PC-3 (cell line): ENCODE data around the gene HMGXB4.

Experiments used
- CTCF ChIP-seq: fragments of 300-600 bp; sonication (generic); conservative IDR thresholded peaks from 2 replicates; pipeline ENCODE4 v1.5.1; 2017; ENCODE audit warnings: antibody characterized with exemption, low read depth, mild to moderate bottlenecking, low read length
- EZH2phosphoT487 ChIP-seq: fragments of 300-600 bp; sonication (generic); IDR thresholded peaks from 2 replicates; pipeline ENCODE4 v1.6.1; 2018; ENCODE audit warnings: mild to moderate bottlenecking, antibody characterized with exemption, low read length, borderline replicate concordance

DNA sequence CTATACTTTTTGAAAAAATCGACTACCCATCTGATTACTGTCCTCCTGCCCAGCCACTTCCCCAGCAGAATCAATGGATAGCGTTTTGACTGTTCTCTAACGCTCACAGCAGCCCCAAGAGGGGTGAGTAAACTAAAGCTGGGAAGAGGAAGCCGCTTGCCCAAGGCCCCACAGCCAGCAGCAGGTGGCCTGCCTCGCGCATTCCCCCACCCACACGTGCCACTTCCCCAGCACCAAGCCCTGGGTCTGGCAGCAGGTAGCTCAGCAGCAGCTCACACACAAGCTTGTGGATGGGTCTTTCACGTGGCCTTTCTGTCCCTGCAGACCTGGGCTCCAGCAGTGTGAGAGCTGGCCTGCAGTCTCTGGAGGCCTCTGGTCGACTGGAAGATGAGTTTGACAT lies 76.7 kb downstream of the HMGXB4 start:
- TF ChIP-seq CTCF (no peak), EZH2phosphoT487 (no peak)
